Neural progenitor cell (in vitro differentiated cells): ENCODE data around the gene CARMIL1. TPM values are rescaled to one million over a fixed set of nuclear protein-coding genes. Genes with fewer than 3 reads are reported as not detected.
"Not testable (repeated sequence)": the region's sequence is repeated elsewhere in the genome, so short reads cannot be mapped to it uniquely, and the experiment has no call there.

Experiments
- DNase-seq: peaks from one replicate; pipeline ENCODE4 v3.0.0-alpha.2; 2016; ENCODE audit warnings: low spot score
- H2AFZ ChIP-seq: fragments of 200-600 bp; sonication (generic); replicated peaks from 2 replicates; pipeline ENCODE4 v1.6.1; 2016; ENCODE audit warnings: antibody characterized with exemption
- H3F3A ChIP-seq: fragments of 200-600 bp; sonication (generic); 2 replicates; pipeline ENCODE4 v1.6.1; 2016; ENCODE audit warnings: antibody characterized with exemption, low read depth
- H3K27ac ChIP-seq: fragments of 200-600 bp; sonication (generic); 2 replicates; pipeline ENCODE4 v1.5.1; 2016; ENCODE audit warnings: mild to moderate bottlenecking
- H3K27me3 ChIP-seq: fragments of 200-600 bp; sonication (generic); 2 replicates; pipeline ENCODE4 v1.6.1; 2016; ENCODE audit warnings: mild to moderate bottlenecking, moderate library complexity
- H3K36me3 ChIP-seq: fragments of 200-600 bp; sonication (generic); 2 replicates; pipeline ENCODE4 v1.5.1; 2016
- H3K4me1 ChIP-seq: fragments of 200-600 bp; sonication (generic); 2 replicates; pipeline ENCODE4 v1.6.1; 2016; ENCODE audit warnings: mixed run types
- H3K4me2 ChIP-seq: fragments of 200-600 bp; sonication (generic); 2 replicates; pipeline ENCODE4 v1.6.1; 2016
- H3K4me3 ChIP-seq: fragments of 200-600 bp; sonication (generic); 2 replicates; pipeline ENCODE4 v1.5.1; 2016
- H3K79me2 ChIP-seq: fragments of 200-600 bp; sonication (generic); 2 replicates; pipeline ENCODE4 v1.6.1; 2016; ENCODE audit warnings: low read depth
- H3K9ac ChIP-seq: fragments of 200-600 bp; sonication (generic); 2 replicates; pipeline ENCODE4 v1.6.1; 2016
- H3K9me3 ChIP-seq: fragments of 200-600 bp; sonication (generic); 2 replicates; pipeline ENCODE4 v1.5.1; 2016; ENCODE audit warnings: low read depth
- H4K20me1 ChIP-seq: fragments of 200-600 bp; sonication (generic); 2 replicates; pipeline ENCODE4 v1.6.1; 2016; ENCODE audit warnings: low read depth
- H3K27ac Mint-ChIP-seq: 3 replicates; pipeline ENCODE4 v1.8.0; 2021; ENCODE audit warnings: mixed read lengths
- H3K27me3 Mint-ChIP-seq: 2 replicates; pipeline ENCODE4 v1.8.0; 2022; ENCODE audit warnings: low read depth, mild to moderate bottlenecking, inconsistent platforms, moderate library complexity, mixed read lengths; ENCODE audit not compliant: insufficient read depth
- H3K36me3 Mint-ChIP-seq: 3 replicates; pipeline ENCODE4 v1.8.0; 2021; ENCODE audit warnings: mixed read lengths
- H3K4me1 Mint-ChIP-seq: 3 replicates; pipeline ENCODE4 v1.8.0; 2021; ENCODE audit warnings: mixed read lengths
- H3K4me3 Mint-ChIP-seq: 3 replicates; pipeline ENCODE4 v1.8.0; 2021; ENCODE audit warnings: mild to moderate bottlenecking, moderate library complexity, mixed read lengths
- H3K9me3 Mint-ChIP-seq: 3 replicates; pipeline ENCODE4 v1.8.0; 2020; ENCODE audit warnings: mixed read lengths
- EZH2 ChIP-seq: fragments of 200-600 bp; sonication (generic); IDR thresholded peaks from 2 replicates; pipeline ENCODE4 v1.6.1; 2017; ENCODE audit warnings: antibody characterized with exemption, mild to moderate bottlenecking, moderate library complexity
- EZH2phosphoT487 ChIP-seq: fragments of 200-600 bp; sonication (generic); IDR thresholded peaks from 2 replicates; pipeline ENCODE4 v1.6.1; 2017; ENCODE audit warnings: antibody characterized with exemption
- total RNA-seq: library from RNA; depleted of rRNA; stranded (reverse); fragments of >200 nt; gene quantifications from 2 replicates; pipeline ENCODE4 v1.2.3, GENCODE V29; 2015; ENCODE audit warnings: low replicate concordance
- TF ChIP-seq, protein P1 (sequence below): fragments of 200-600 bp; sonication (generic); IDR thresholded peaks from 2 replicates; pipeline ENCODE4 v1.5.1; 2017; ENCODE audit warnings: antibody characterized with exemption, mild to moderate bottlenecking

CARMIL1 gene
- total RNA-seq, 1 donor from 2014 or later, result 13.3 TPM

DNA sequence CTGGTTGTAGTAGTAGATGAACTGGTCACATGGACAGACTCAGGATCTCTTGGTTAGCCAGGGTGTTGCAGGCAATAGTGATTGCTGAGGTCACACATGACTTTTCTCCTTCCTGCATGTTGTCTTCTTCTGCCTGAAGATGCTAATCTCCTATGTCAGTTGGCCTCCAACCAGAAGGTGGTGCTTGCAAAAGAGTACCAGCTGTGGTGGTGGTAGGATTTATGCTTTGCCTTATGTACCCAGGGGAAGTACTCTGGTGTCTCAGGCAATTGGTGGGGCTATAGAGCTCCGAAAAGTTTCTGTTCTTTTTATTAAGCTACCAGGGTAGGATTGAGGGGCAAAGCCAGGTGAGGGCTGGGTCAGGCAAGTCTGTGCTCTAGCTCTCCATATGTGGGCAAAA, 98.5 kb downstream of the CARMIL1 start:
- Histone ChIP-seq H3K27me3 (no peaks in the 10 kb centered on the region), H3K9me3 (peaks cover 7% of the 10 kb centered on the region), H3K36me3 (no peaks in the 10 kb centered on the region), H3K9ac (no peak overlapping the region), H3K4me1 (no peaks in the 10 kb centered on the region), H2AFZ (no peak overlapping the region), H3F3A (no peaks in the 10 kb centered on the region), H3K4me2 (no peak overlapping the region), H4K20me1 (no peaks in the 10 kb centered on the region), H3K27ac (no peak overlapping the region), H3K79me2 (peaks cover 29% of the 10 kb centered on the region), H3K4me3 (no peak overlapping the region)
- Mint-ChIP-seq H3K4me1 (peaks cover 3% of the 10 kb centered on the region), H3K36me3 (peaks cover 5% of the 10 kb centered on the region), H3K9me3 (peaks cover 20% of the 10 kb centered on the region), H3K27me3 (peaks cover 6% of the 10 kb centered on the region), H3K4me3 (no peak overlapping the region), H3K27ac (no peak overlapping the region)
- DNase-seq, result no peak
- TF ChIP-seq EZH2 (no peak), EZH2phosphoT487 (no peak)
- TF ChIP-seq, protein P1, sequence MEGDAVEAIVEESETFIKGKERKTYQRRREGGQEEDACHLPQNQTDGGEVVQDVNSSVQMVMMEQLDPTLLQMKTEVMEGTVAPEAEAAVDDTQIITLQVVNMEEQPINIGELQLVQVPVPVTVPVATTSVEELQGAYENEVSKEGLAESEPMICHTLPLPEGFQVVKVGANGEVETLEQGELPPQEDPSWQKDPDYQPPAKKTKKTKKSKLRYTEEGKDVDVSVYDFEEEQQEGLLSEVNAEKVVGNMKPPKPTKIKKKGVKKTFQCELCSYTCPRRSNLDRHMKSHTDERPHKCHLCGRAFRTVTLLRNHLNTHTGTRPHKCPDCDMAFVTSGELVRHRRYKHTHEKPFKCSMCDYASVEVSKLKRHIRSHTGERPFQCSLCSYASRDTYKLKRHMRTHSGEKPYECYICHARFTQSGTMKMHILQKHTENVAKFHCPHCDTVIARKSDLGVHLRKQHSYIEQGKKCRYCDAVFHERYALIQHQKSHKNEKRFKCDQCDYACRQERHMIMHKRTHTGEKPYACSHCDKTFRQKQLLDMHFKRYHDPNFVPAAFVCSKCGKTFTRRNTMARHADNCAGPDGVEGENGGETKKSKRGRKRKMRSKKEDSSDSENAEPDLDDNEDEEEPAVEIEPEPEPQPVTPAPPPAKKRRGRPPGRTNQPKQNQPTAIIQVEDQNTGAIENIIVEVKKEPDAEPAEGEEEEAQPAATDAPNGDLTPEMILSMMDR, result no peak

DNA sequence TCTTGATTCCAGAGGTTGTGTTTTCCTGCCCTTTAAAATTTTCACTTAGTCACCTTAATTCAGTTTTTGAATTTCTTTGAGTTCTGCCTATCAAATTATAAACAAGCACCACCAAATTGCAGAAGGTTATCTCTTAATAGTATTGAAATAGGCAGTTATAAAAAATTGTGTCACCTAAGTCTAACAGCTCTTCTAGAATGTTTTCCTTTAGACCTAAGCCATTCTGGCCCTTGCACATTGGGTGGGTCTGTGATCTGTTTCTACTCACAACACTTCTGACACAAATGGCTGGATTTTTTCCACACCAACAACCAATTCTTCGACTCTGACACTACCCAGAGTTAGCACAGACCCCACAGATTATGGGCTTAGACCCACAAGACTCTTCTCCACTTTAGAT, 101.9 kb downstream of the CARMIL1 start:
- Mint-ChIP-seq H3K4me3 (no peak overlapping the region), H3K9me3 (peaks cover 8% of the 10 kb centered on the region), H3K36me3 (peaks cover 2% of the 10 kb centered on the region), H3K4me1 (peaks cover 3% of the 10 kb centered on the region), H3K27ac (no peak overlapping the region), H3K27me3 (peaks cover 8% of the 10 kb centered on the region)
- H3K4me1 ChIP-seq, result no peaks in the 10 kb centered on the region
- no peak overlapping the region for H3K4me3 ChIP-seq
- H3K27ac ChIP-seq, result no peak overlapping the region
- H3K9me3 ChIP-seq, result no peaks in the 10 kb centered on the region
- H3K79me2 ChIP-seq, result peaks cover 2% of the 10 kb centered on the region
- no peaks in the 10 kb centered on the region for H3K36me3 ChIP-seq
- H3K9ac ChIP-seq, result no peak overlapping the region
- no peaks in the 10 kb centered on the region for H3F3A ChIP-seq
- no peak for DNase-seq
- no peak overlapping the region for H3K4me2 ChIP-seq
- no peak for TF ChIP-seq EZH2phosphoT487
- TF ChIP-seq, protein P1, result no peak
- no peak for TF ChIP-seq EZH2
- H4K20me1 ChIP-seq, result no peaks in the 10 kb centered on the region
- no peaks in the 10 kb centered on the region for H3K27me3 ChIP-seq
- H2AFZ ChIP-seq, result no peak overlapping the region

DNA sequence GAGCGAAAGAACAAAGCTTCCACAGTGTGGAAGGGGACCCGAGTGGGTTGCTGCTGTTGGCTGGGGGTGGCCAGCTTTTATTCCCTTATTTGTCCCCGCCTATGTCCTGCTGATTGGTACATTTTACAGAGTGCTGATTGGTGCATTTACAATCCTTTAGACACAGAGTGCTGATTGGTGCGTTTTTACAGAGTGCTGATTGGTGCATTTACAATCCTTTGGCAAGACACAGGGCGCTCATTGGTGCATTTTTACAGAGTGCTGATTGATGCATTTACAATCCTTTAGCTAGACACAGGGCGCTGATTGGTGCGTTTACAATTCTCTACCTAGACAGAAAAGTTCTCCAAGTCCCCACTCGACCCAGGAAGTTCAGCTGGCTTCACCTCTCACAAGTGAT, 103.3 kb downstream of the CARMIL1 start:
- not testable (repeated sequence) for H3K9me3 Mint-ChIP-seq, H3K4me2 ChIP-seq, H3K9ac ChIP-seq, H3K79me2 ChIP-seq, H3K27me3 Mint-ChIP-seq, DNase-seq, H3K27ac Mint-ChIP-seq, H3K27me3 ChIP-seq, H3K36me3 ChIP-seq, H3K36me3 Mint-ChIP-seq, H3K4me3 Mint-ChIP-seq, H3K27ac ChIP-seq, H2AFZ ChIP-seq, H3F3A ChIP-seq, H3K4me1 ChIP-seq, H4K20me1 ChIP-seq, H3K4me3 ChIP-seq, H3K4me1 Mint-ChIP-seq, H3K9me3 ChIP-seq

DNA sequence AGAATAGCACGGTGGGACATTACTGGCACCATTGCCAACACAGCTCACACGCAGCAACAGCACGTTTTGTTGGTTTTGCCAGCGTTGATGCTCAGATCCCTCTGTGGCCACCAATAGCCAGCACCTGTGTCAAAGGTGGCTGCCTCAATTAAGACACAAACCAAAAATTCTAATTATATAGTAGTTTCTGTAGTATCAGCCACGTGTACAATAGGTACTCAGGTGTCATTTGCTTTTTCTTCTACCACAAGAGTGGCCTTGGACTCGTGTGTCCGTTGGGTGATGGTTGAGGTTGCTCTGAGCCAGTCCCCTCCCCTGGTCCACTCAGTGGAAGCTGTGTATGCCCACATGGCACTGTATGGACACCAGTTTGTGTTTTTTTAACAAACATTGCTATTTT, 105.1 kb downstream of the CARMIL1 start:
- Histone ChIP-seq H3K27ac (no peak overlapping the region), H3K36me3 (no peaks in the 10 kb centered on the region), H3F3A (no peaks in the 10 kb centered on the region), H3K9ac (no peak overlapping the region), H4K20me1 (no peaks in the 10 kb centered on the region), H2AFZ (no peak overlapping the region), H3K4me3 (no peak overlapping the region), H3K4me1 (peaks cover 11% of the 10 kb centered on the region), H3K79me2 (no peaks in the 10 kb centered on the region), H3K4me2 (no peak overlapping the region), H3K9me3 (no peaks in the 10 kb centered on the region), H3K27me3 (no peaks in the 10 kb centered on the region)
- no peak for DNase-seq
- Mint-ChIP-seq H3K4me3 (no peak overlapping the region), H3K27ac (no peak overlapping the region), H3K27me3 (peaks cover 6% of the 10 kb centered on the region), H3K9me3 (peaks cover 4% of the 10 kb centered on the region), H3K4me1 (peaks cover 7% of the 10 kb centered on the region), H3K36me3 (no peaks in the 10 kb centered on the region)
- TF ChIP-seq EZH2 (no peak), EZH2phosphoT487 (no peak)
- TF ChIP-seq, protein P1, result no peak
